HG02623 (cell line): ENCODE measurements around the gene USP34.

Source experiments
- ATAC-seq: cut with Tn5 transposase; IDR thresholded peaks from one replicate; pipeline ENCODE4 v1.9.1; 2021; ENCODE audit warnings: moderate library complexity; ENCODE audit not compliant: unreplicated experiment

USP34 gene

GRCh38 chr2:61379521-61379920, 91.4 kb downstream of the USP34 start:
- ATAC-seq: no peak

- no peak for ATAC-seq
Measured at GRCh38 chr2:61378281-61378680, 92.6 kb downstream of the USP34 start.

GRCh38 chr2:61377046-61377445, 93.8 kb downstream of the USP34 start:
- no peak for ATAC-seq

GRCh38 chr2:61376211-61376610, 94.7 kb downstream of the USP34 start:
- ATAC-seq: no peak

GRCh38 chr2:61371027-61371426, 99.9 kb downstream of the USP34 start:
- no peak for ATAC-seq

GRCh38 chr2:61368687-61369665, 101.9 kb downstream of the USP34 start:
- ATAC-seq: no peak

- ATAC-seq: no peak
Measured at GRCh38 chr2:61367177-61367576, 103.7 kb downstream of the USP34 start.

- ATAC-seq: no peak
Measured at GRCh38 chr2:61363580-61363979, 107.3 kb downstream of the USP34 start.

GRCh38 chr2:61362873-61363272, 108.0 kb downstream of the USP34 start:
- no peak for ATAC-seq

GRCh38 chr2:61361068-61361467, 109.8 kb downstream of the USP34 start:
- ATAC-seq: no peak

GRCh38 chr2:61359058-61359457, 111.8 kb downstream of the USP34 start:
- ATAC-seq: no peak

GRCh38 chr2:61357681-61358080, 113.2 kb downstream of the USP34 start:
- no peak for ATAC-seq

GRCh38 chr2:61356958-61357350, 113.9 kb downstream of the USP34 start:
- no peak for ATAC-seq

GRCh38 chr2:61356261-61356957, 114.5 kb downstream of the USP34 start:
- no peak for ATAC-seq

- no peak for ATAC-seq
Measured at GRCh38 chr2:61354543-61355197, 116.2 kb downstream of the USP34 start.

- no peak for ATAC-seq
Measured at GRCh38 chr2:61353909-61354308, 117.0 kb downstream of the USP34 start.

- ATAC-seq: no peak
Measured at GRCh38 chr2:61350777-61351176, 120.1 kb downstream of the USP34 start.

GRCh38 chr2:61343141-61343540, 127.7 kb downstream of the USP34 start:
- no peak for ATAC-seq

- no peak for ATAC-seq
Measured at GRCh38 chr2:61340242-61340641, 130.6 kb downstream of the USP34 start.

GRCh38 chr2:61338447-61338846, 132.4 kb downstream of the USP34 start:
- no peak for ATAC-seq

GRCh38 chr2:61335187-61335586, 135.7 kb downstream of the USP34 start:
- no peak for ATAC-seq

- ATAC-seq: no peak
Measured at GRCh38 chr2:61334466-61334865, 136.4 kb downstream of the USP34 start.
